Thyroid gland (tissue), 4 donors: ENCODE data around the gene ABCC2.

Source experiments
- POLR2A ChIP-seq, 2 donors: fragments of 450-650 bp; IDR thresholded peaks; one replicate each; pipeline ENCODE4 v1.6.1; 2017; ENCODE audit warnings: antibody characterized with exemption in 2 of 2, mild to moderate bottlenecking in 2 of 2, moderate library complexity in 1 of 2
- TF ChIP-seq, protein P1 (sequence below), 6 experiments: fragments of 200-600 bp in 3 of 6; fragments of 450-650 bp in 3 of 6; sonication (generic) in 3 of 6; IDR thresholded peaks; one replicate each; pipeline ENCODE4 v1.5.1; 2016 to 2019; ENCODE audit warnings: antibody characterized with exemption in 6 of 6, mild to moderate bottlenecking in 2 of 6, inconsistent platforms in 1 of 6, moderate library complexity in 1 of 6

DNA sequence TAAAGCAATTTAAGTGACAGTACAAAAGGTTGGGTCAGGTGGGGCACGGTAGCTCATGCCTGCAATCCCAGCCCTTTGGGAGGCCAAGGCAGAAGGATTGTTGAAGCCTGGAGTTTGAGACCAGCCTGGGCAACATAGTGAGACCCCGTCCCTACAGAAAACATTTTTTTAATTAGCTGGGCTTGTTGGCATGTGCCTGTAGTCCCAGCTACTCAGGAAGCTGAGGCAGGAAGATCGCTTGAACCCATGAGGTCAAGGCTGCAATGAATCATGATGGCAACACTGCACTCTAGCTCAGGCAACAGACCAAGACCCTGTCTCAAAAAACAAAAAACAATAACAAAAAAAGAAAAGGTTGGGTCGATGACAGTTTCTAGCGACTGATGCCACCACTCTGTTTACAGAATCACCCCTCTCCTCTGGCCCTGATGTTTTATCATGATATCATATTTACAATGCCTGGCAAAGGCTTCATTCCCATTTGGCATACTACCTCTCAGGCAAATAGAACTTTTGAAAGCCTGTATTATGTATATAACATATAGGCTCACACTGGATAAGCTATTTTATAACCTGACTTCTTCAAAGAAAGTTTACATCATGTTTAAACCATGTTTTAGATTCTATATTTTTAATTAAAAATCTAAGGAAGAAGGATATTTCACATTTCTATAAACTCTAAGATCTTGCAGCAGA is 558 bp upstream of the ABCC2 start:
- TF ChIP-seq, protein P1, sequence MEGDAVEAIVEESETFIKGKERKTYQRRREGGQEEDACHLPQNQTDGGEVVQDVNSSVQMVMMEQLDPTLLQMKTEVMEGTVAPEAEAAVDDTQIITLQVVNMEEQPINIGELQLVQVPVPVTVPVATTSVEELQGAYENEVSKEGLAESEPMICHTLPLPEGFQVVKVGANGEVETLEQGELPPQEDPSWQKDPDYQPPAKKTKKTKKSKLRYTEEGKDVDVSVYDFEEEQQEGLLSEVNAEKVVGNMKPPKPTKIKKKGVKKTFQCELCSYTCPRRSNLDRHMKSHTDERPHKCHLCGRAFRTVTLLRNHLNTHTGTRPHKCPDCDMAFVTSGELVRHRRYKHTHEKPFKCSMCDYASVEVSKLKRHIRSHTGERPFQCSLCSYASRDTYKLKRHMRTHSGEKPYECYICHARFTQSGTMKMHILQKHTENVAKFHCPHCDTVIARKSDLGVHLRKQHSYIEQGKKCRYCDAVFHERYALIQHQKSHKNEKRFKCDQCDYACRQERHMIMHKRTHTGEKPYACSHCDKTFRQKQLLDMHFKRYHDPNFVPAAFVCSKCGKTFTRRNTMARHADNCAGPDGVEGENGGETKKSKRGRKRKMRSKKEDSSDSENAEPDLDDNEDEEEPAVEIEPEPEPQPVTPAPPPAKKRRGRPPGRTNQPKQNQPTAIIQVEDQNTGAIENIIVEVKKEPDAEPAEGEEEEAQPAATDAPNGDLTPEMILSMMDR (IDR thresholded peaks at IDR 0.05), result no peak
- TF ChIP-seq POLR2A (IDR thresholded peaks at IDR 0.05), result no peak
